DMS 273 (cell line): ENCODE measurements around the gene GNG3.
"Not testable (repeated sequence)": the region's sequence is repeated elsewhere in the genome, so short reads cannot be mapped to it uniquely, and the experiment has no call there.

Experiments
- DNase-seq: peaks from one replicate; lab custom pipeline; 2025; ENCODE audit not compliant: unreplicated experiment; lab: John Stamatoyannopoulos, UW

The GNG3 gene

GRCh38 chr11:62716206-62716605, 8.7 kb downstream of the GNG3 start:
- DNase-seq, result no peak

GRCh38 chr11:62716816-62717215, 9.3 kb downstream of the GNG3 start:
- no peak for DNase-seq

DNA sequence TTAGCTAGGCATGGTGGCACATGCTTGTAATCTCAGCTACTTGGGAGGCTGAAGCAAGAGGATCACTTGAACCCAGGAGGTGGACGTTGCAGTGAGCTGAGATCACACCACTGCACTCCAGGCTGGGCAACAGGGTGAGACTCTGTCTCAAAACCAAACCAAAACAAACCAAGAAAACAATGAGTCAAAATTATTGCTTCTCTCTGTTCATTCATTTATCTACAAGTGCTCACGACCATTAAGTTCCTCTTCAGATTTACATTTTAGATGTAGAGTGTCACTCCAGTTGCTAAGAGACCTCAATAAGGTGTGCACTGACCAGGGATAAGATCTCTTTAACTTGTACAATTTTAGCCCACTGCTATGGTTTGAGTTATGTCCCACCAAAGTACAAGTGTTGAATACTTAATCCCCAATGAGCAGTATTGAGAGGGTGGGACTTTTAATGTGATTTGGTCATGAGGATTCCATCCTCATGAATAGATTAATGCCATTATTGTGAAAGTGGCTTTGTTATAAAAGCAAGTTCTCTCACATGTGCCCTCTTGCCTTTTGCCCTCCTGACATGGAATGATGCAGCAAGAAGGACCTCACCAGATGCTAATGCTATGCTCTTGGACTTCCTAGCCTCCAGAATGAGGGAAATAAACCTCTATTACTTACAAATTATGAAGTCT, 12.0 kb downstream of the GNG3 start:
- no peak for DNase-seq

GRCh38 chr11:62721994-62722393, 14.5 kb downstream of the GNG3 start:
- DNase-seq, result peak; percentile 17

DNA sequence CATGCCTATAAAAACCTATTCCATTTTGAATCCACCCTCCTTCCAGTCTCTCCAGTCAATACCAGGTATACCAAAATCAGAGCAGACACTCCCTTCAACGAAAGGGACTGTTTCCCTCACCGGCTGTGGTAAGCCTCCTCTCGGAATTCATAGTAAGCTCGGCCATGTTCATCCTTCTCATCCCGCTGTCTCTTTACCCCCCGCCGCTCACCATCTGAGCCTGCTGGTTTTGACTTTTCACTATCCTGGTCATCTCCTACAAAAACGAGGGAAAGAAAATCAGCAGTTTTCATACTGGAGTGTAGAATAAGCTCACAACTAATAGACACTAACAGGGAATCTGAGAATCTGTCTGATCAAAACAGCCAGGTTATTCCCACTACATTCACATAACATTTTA, 16.7 kb downstream of the GNG3 start:
- DNase-seq, result no peak

DNA sequence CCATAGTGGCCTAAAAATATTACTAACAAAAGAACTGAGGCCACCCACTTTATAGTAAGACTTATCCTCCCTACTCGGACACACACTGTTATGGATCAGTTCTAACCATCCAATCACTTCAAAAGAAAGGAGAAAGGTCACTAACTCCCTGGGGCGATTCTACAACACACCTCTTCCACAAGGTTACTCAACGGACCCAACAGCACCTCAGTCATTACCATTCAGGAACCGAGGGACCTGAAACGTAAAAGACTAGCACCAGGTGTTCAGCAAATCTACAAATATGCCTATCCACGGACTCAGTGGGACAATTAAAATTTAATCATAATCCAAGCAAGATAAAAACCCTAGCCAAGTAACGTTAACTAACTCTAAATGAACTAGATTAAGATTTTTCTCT, 18.2 kb downstream of the GNG3 start:
- no peak for DNase-seq

- peak; percentile 60 for DNase-seq
Measured at GRCh38 chr11:62726156-62726914, 18.9 kb downstream of the GNG3 start.

DNA sequence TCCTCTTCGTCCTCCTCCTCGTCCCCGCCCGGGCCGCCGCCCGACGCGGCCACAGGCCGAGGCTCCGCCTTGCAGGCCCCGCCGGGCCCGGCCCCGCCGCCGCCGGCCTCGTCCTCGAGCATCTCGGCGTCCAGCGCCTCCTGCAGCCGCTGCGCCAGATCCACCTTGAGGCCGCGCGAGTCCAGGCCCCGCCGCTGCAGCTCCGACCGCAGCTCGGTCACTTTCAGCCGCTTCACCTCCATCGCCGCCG, 19.4 kb downstream of the GNG3 start:
- DNase-seq, result no peak

GRCh38 chr11:62727165-62727871, 19.8 kb downstream of the GNG3 start, which contains the start of gene HNRNPUL2:
TSS of gene HNRNPUL2 (minus strand) at chr11:62727457. CDS start at chr11:62727156, 301 bp downstream.
- peak; percentile 99 for DNase-seq

DNA sequence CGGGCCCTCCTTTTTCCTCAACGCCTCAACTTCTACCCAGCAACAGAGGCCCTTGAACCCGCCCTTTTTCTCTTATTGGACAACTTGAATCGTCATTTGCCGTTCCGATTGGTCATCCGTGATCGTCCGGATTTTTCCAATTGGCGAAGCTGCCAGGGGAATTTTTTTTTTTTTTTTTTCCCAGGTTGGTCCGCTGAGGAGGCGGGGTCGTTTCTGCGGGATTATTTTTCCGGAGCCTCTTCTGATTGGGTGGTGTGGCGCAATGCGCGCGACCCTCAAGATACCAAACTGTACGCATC, 20.3 kb downstream of the GNG3 start:
- DNase-seq, result peak; percentile 97

DNA sequence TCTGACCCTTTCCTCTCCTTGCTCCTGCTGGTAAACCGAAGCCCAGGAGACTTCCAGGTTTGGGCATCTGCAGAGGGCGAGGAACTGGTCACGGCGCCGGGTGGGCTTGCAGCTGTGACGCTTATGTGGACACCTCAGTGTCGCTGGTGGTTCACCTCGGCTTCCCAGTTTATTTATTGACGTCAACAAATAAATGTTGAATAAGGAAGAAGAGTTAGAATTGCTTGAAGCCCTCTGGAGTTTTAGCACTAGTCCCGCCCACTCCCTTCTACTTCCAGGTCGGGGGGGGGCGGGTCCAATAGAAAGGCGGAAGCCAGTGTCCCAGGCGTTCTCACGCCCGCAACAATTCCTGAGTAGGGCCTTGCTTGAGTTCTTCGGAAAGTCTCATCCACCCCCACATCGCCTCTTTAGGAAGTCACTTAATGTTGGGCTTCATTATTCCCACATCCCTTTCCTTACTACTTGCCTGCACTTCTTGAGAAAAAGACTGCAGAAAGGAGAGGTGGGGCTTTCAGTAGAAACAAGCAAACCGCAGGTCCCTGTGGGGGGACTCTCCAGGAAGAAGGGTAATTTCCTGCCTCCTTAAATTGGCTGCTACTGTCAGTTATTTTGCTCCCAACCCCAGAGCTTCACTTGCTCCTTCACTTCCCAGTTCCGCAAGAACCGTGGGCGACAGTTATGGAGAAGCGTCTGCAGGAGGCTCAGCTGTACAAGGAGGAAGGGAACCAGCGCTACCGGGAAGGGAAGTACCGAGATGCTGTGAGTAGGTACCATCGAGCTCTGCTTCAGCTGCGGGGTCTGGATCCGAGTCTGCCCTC, 20.9 kb downstream of the GNG3 start, which contains the start of gene TTC9C:
Gene TTC9C, plus strand, starts transcription at position 316 of the 818 bp plus-strand sequence. Its CDS starts 363 bp downstream, at position 679.
- DNase-seq, result peak; percentile 90

DNA sequence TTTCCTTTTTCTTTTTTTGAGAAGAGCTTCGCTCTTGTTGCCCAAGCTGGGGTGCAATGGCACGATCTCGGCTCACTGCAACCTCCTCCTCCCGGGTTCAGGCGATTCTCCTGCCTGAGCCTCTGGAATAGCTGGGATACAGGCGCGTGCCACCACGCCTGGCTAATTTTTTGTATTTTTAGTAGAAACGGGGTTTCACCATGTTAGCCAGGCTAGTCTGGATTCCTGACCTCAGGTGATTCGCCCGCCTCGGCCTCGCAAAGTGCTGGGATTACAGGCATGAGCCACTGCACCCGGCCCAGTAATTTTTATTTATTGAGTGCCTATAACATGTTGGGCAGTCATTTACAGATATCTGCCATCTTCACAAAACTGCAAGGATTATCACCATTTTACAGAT, 22.6 kb downstream of the GNG3 start:
- not testable (repeated sequence) for DNase-seq

GRCh38 chr11:62732830-62733229, 25.4 kb downstream of the GNG3 start:
- DNase-seq, result peak; percentile 25

DNA sequence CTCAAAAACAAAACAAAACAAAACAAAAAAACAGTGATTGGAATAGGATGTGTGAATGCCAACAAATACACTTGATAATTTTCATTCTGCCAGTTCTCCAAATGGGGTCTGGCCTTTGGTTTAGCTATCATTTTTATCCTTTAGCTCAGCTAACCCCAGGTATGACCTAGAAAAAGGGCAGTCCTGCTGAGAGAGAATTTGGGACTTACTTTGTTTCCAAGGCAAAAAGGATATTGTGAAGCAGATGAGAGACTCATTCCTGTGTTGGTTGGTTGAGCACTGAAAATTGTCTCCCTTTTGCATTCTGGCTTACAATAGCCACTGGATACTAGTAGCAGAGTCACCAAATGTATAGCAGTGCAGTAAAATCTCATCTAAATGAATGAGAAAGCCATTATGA, 29.7 kb downstream of the GNG3 start:
- no peak for DNase-seq

DNA sequence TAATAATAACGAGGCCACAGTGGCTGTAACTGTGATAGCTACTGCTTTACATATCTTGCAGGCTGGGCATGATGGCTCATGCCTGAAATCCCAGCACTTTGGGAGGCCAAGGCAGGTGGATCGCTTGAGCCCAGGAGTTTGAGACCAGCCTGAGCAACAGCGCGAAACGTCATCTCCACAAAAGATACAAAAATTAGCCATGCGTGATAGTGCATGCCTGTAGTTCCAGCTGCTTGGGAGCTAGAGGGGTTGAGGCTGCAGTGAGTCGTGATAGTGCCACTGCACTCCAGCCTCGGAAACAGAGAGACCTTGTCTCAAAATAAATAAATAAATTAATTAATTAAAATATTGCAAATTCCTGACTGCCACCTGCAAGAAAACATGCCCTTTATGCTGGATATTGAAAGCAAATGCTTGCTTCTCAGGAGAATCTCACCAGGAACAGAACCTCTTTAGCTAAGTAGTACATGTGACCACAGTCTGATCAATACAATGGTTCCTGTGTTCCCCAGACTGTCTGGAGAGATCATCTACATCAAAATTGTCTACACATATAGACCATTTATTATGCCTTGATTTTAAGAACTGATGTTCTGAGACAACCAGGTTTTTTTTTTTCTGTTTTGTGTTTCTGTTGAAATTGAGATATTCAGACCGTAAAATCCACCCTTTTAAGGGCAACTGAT, 40.1 kb downstream of the GNG3 start:
- no peak for DNase-seq

DNA sequence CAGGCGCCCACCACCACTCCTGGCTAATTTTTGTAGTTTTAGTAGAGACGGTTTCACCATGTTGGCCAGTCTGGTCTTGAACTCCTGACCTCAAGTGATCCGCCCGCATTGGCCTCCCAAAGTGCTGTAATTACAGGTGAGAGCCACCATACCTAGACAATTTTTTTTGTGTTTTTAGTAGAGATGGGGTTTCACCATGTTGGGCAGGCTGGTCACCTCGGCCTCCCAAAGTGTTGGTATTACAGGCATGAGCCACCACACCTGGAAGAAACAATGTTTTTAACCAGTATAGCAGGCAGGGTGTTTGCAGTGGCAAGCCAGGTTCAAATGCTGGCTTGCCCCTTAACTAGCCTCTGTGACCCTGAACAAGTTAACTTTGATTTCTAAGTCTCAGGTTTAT, 42.5 kb downstream of the GNG3 start:
- not testable (repeated sequence) for DNase-seq

- DNase-seq, result no peak
Measured at GRCh38 chr11:62752177-62752785, 44.8 kb downstream of the GNG3 start.

DNA sequence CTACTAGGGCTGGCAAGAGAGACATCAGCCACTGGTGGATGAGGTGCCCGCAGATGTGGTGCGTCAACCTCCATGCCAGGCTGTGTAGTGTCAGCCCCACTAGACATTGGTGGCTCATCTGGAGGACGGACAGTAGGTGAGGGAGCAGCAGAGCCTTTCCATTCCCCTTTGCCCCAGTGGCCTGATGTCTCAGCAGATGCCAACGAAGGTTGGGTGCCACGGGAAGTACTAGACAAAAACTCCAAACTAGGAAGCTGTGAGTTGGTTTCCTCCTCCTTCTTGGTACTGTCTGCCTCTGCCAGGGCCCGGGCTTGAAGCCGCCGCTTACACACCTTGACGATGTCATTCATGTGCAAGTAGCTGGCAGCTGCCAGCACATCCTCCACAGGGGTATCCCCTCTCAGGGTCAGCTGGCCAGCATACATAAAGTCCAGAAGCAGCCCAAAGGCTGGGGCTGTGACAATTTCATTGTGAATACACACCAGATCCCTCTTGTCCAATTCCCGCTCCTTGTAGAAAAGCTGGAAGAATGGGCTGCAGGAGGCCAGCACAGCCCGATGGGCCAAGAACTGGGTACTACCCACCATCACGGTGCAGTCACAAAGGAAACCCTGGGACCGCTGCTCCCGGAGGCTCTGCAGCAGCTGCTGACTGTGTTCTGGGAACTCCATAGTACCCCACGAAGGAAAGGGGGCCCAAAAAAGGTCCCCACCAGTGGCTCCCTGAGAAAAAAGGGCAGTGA, 45.7 kb downstream of the GNG3 start:
- DNase-seq, result no peak

GRCh38 chr11:62753736-62754603, 46.5 kb downstream of the GNG3 start, which contains the start of gene ZBTB3:
TSS of gene ZBTB3 (minus strand) at chr11:62754160. CDS start at chr11:62753664, 496 bp downstream.
- peak; percentile 98 for DNase-seq
